ENCODE data around the gene ALX4. TPM values are rescaled to one million over a fixed set of nuclear protein-coding genes. Genes with fewer than 3 reads are reported as not detected.
A peak's percentile ranks its signal among the peaks of the same experiment; 100 is the strongest.

The ALX4 gene
- total and polyA plus RNA-seq, 2 experiments from 2014 or later, result not detected

DNA sequence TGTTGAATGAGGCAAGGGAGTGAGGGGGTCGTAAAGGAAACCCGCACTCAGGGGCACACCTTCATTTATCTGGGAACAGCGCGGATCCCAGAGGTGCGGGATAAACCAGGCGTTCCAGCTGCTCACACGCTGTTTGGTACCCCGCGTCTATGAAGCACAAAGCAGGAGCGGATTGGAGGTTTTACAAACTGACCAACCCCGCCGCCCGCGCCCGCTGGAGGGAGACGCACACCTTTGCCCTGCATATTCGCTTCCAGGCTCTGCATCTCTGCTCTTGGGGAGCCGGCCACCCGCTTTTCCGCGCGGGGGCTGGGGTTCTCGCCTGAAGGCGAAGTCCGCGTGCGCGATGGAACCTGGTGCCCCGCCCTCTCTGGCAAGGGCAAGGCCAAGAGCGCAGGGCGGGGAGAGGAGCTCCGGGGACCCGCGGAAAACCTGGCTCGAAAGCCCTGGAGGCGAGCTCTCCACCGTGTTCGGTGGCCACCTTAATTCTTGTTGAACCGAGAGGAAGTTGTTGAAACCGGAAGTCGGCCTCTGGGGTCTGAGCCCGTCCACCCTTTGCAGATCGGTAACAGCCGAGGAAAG, 6.8 kb upstream of the ALX4 start:
- Histone ChIP-seq H2AFZ (peak overlapping the region; percentile 94), H3F3A (replicated peaks; ENCODE audit: low read depth) (peaks cover 10% of the 10 kb centered on the region; the same call in 1 of the 2 replicates), H3K4me1 (ENCODE audit: insufficient read depth) (peaks cover 54% of the 10 kb centered on the region), H3K9me2 (ENCODE audit: insufficient read depth) (no peaks in the 10 kb centered on the region), H4K20me1 (replicated peaks; ENCODE audit: insufficient read depth) (peaks cover 30% of the 10 kb centered on the region), H3K4me3 (peak overlapping the region; percentile 59), H3K79me2 (replicated peaks; ENCODE audit: insufficient read depth) (no peaks in the 10 kb centered on the region), H3K36me3 (ENCODE audit: insufficient read depth) (no peaks in the 10 kb centered on the region), H3K27me3 (ENCODE audit: insufficient read depth) (peaks cover 100% of the 10 kb centered on the region), H3K27ac (ENCODE audit: low read depth) (no peak overlapping the region), H3K4me2 (peak overlapping the region; percentile 84)
- TF ChIP-seq, protein P1, sequence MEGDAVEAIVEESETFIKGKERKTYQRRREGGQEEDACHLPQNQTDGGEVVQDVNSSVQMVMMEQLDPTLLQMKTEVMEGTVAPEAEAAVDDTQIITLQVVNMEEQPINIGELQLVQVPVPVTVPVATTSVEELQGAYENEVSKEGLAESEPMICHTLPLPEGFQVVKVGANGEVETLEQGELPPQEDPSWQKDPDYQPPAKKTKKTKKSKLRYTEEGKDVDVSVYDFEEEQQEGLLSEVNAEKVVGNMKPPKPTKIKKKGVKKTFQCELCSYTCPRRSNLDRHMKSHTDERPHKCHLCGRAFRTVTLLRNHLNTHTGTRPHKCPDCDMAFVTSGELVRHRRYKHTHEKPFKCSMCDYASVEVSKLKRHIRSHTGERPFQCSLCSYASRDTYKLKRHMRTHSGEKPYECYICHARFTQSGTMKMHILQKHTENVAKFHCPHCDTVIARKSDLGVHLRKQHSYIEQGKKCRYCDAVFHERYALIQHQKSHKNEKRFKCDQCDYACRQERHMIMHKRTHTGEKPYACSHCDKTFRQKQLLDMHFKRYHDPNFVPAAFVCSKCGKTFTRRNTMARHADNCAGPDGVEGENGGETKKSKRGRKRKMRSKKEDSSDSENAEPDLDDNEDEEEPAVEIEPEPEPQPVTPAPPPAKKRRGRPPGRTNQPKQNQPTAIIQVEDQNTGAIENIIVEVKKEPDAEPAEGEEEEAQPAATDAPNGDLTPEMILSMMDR (conservative IDR thresholded peaks at IDR 0.05; ENCODE audit: low read depth in 2 of 2), result 0 out of 4 replicates have a peak, but pooled peaks of 1 of the 2 experiments have one; percentile 0
- TF ChIP-seq EZH2 (IDR thresholded peaks at IDR 0.05; ENCODE audit: low read depth, unreplicated experiment), result peak; percentile 88
- peak; percentile 0 for TF ChIP-seq EZH2phosphoT487 (IDR thresholded peaks at IDR 0.05; ENCODE audit: unreplicated experiment)
- TF ChIP-seq, protein P2, sequence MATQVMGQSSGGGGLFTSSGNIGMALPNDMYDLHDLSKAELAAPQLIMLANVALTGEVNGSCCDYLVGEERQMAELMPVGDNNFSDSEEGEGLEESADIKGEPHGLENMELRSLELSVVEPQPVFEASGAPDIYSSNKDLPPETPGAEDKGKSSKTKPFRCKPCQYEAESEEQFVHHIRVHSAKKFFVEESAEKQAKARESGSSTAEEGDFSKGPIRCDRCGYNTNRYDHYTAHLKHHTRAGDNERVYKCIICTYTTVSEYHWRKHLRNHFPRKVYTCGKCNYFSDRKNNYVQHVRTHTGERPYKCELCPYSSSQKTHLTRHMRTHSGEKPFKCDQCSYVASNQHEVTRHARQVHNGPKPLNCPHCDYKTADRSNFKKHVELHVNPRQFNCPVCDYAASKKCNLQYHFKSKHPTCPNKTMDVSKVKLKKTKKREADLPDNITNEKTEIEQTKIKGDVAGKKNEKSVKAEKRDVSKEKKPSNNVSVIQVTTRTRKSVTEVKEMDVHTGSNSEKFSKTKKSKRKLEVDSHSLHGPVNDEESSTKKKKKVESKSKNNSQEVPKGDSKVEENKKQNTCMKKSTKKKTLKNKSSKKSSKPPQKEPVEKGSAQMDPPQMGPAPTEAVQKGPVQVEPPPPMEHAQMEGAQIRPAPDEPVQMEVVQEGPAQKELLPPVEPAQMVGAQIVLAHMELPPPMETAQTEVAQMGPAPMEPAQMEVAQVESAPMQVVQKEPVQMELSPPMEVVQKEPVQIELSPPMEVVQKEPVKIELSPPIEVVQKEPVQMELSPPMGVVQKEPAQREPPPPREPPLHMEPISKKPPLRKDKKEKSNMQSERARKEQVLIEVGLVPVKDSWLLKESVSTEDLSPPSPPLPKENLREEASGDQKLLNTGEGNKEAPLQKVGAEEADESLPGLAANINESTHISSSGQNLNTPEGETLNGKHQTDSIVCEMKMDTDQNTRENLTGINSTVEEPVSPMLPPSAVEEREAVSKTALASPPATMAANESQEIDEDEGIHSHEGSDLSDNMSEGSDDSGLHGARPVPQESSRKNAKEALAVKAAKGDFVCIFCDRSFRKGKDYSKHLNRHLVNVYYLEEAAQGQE (IDR thresholded peaks at IDR 0.05; ENCODE audit: unreplicated experiment), result no peak
- no peak for TF ChIP-seq STAT1 (IDR thresholded peaks at IDR 0.05; ENCODE audit: unreplicated experiment)
- no peak for TF ChIP-seq ZNF331 (CRISPR knock-in tag; IDR thresholded peaks at IDR 0.05; ENCODE audit: low read depth)
- no peak for TF ChIP-seq NANOG (IDR thresholded peaks at IDR 0.05; ENCODE audit: borderline replicate concordance)
- TF ChIP-seq CREB1 (CRISPR knock-in tag; IDR thresholded peaks at IDR 0.05; ENCODE audit: low read depth), result no peak
- no peak for TF ChIP-seq POLR2AphosphoS5 (IDR thresholded peaks at IDR 0.05; ENCODE audit: low read depth)
- TF ChIP-seq, protein P3, sequence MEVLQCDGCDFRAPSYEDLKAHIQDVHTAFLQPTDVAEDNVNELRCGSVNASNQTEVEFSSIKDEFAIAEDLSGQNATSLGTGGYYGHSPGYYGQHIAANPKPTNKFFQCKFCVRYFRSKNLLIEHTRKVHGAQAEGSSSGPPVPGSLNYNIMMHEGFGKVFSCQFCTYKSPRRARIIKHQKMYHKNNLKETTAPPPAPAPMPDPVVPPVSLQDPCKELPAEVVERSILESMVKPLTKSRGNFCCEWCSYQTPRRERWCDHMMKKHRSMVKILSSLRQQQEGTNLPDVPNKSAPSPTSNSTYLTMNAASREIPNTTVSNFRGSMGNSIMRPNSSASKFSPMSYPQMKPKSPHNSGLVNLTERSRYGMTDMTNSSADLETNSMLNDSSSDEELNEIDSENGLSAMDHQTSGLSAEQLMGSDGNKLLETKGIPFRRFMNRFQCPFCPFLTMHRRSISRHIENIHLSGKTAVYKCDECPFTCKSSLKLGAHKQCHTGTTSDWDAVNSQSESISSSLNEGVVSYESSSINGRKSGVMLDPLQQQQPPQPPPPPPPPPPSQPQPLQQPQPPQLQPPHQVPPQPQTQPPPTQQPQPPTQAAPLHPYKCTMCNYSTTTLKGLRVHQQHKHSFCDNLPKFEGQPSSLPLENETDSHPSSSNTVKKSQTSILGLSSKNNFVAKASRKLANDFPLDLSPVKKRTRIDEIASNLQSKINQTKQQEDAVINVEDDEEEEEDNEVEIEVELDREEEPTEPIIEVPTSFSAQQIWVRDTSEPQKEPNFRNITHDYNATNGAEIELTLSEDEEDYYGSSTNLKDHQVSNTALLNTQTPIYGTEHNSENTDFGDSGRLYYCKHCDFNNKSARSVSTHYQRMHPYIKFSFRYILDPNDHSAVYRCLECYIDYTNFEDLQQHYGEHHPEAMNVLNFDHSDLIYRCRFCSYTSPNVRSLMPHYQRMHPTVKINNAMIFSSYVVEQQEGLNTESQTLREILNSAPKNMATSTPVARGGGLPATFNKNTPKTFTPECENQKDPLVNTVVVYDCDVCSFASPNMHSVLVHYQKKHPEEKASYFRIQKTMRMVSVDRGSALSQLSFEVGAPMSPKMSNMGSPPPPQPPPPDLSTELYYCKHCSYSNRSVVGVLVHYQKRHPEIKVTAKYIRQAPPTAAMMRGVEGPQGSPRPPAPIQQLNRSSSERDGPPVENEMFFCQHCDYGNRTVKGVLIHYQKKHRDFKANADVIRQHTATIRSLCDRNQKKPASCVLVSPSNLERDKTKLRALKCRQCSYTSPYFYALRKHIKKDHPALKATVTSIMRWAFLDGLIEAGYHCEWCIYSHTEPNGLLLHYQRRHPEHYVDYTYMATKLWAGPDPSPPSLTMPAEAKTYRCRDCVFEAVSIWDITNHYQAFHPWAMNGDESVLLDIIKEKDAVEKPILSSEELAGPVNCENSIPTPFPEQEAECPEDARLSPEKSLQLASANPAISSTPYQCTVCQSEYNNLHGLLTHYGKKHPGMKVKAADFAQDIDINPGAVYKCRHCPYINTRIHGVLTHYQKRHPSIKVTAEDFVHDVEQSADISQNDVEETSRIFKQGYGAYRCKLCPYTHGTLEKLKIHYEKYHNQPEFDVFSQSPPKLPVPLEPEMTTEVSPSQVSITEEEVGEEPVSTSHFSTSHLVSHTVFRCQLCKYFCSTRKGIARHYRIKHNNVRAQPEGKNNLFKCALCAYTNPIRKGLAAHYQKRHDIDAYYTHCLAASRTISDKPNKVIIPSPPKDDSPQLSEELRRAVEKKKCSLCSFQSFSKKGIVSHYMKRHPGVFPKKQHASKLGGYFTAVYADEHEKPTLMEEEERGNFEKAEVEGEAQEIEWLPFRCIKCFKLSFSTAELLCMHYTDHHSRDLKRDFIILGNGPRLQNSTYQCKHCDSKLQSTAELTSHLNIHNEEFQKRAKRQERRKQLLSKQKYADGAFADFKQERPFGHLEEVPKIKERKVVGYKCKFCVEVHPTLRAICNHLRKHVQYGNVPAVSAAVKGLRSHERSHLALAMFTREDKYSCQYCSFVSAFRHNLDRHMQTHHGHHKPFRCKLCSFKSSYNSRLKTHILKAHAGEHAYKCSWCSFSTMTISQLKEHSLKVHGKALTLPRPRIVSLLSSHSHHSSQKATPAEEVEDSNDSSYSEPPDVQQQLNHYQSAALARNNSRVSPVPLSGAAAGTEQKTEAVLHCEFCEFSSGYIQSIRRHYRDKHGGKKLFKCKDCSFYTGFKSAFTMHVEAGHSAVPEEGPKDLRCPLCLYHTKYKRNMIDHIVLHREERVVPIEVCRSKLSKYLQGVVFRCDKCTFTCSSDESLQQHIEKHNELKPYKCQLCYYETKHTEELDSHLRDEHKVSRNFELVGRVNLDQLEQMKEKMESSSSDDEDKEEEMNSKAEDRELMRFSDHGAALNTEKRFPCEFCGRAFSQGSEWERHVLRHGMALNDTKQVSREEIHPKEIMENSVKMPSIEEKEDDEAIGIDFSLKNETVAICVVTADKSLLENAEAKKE (CRISPR knock-in tag; IDR thresholded peaks at IDR 0.05), result no peak
- no peak for TF ChIP-seq ZNF114 (CRISPR knock-in tag; IDR thresholded peaks at IDR 0.05)
- TF ChIP-seq JUNB (IDR thresholded peaks at IDR 0.05; ENCODE audit: unreplicated experiment), result no peak
- TF ChIP-seq, protein P4, sequence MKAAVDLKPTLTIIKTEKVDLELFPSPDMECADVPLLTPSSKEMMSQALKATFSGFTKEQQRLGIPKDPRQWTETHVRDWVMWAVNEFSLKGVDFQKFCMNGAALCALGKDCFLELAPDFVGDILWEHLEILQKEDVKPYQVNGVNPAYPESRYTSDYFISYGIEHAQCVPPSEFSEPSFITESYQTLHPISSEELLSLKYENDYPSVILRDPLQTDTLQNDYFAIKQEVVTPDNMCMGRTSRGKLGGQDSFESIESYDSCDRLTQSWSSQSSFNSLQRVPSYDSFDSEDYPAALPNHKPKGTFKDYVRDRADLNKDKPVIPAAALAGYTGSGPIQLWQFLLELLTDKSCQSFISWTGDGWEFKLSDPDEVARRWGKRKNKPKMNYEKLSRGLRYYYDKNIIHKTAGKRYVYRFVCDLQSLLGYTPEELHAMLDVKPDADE (IDR thresholded peaks at IDR 0.05), result no peak
- ATAC-seq (peak; percentile 40), DNase-seq (ENCODE audit: low spot score) (peak; percentile 74)
- Mint-ChIP-seq H3K4me1 (peaks cover 46% of the 10 kb centered on the region), H3K27ac (no peak overlapping the region), H3K36me3 (ENCODE audit: low read depth) (no peaks in the 10 kb centered on the region; the same call in 2 of the 3 replicates), H3K27me3 (ENCODE audit: insufficient read depth, low read depth, poor library complexity) (peaks cover 100% of the 10 kb centered on the region), H3K4me3 (peak overlapping the region; percentile 65), H3K9me3 (peaks cover 3% of the 10 kb centered on the region; the same call in 2 of the 3 replicates)

Data from GM23338 (cell line).